Panc1 (cell line): ENCODE data around the gene PSMA5.
"Not testable (repeated sequence)": the region's sequence is repeated elsewhere in the genome, so short reads cannot be mapped to it uniquely, and the experiment has no call there.

Experiments
- CTCF ChIP-seq: fragments of 450-650 bp; IDR thresholded peaks from 2 replicates; pipeline ENCODE4 v1.5.1; 2017; ENCODE audit warnings: mild to moderate bottlenecking
- POLR2AphosphoS5 ChIP-seq: IDR thresholded peaks from 2 replicates; pipeline ENCODE4 v1.6.1; 2012; ENCODE audit warnings: mild to moderate bottlenecking, low read depth, low read length, moderate library complexity
- REST ChIP-seq, 2 experiments: IDR thresholded peaks; 2 replicates each; pipeline ENCODE4 v1.6.1; 2011 to 2012; ENCODE audit warnings: low read depth in 2 of 2, control low read depth in 1 of 2, low read length in 1 of 2, mild to moderate bottlenecking in 1 of 2, moderate library complexity in 1 of 2; ENCODE audit not compliant: insufficient read depth in 1 of 2
- SIN3A ChIP-seq: IDR thresholded peaks from 2 replicates; pipeline ENCODE4 v1.6.1; 2012; ENCODE audit warnings: low read depth, mild to moderate bottlenecking, low read length, moderate library complexity, borderline replicate concordance; ENCODE audit not compliant: insufficient read depth

- TF ChIP-seq CTCF; POLR2AphosphoS5; REST (IDR thresholded peaks at IDR 0.05; ENCODE audit: insufficient read depth in 1 of 2, low read depth in 2 of 2, low read length in 1 of 2); SIN3A: not testable (repeated sequence)
Observed at GRCh38 chr1:109445949-109446695, 19.9 kb upstream of the PSMA5 start.
